ENCODE measurements around the gene PPP6C. TPM values are rescaled to one million over a fixed set of nuclear protein-coding genes. Genes with fewer than 3 reads are reported as not detected.

PPP6C gene
- total and polyA plus RNA-seq, 2 of the 13 experiments (the other 11 are each of a cell fraction or from before 2014, with no cell fraction given): 18.5 to 20.9 TPM

- TF ChIP-seq ZNF318 (CRISPR knock-in tag; IDR thresholded peaks at IDR 0.05) (no peak), ZFP41 (CRISPR knock-in tag; IDR thresholded peaks at IDR 0.05; ENCODE audit: borderline replicate concordance) (no peak), MLLT10 (CRISPR knock-in tag; IDR thresholded peaks at IDR 0.05) (no peak), ZNF460 (CRISPR knock-in tag; IDR thresholded peaks at IDR 0.05; ENCODE audit: borderline replicate concordance) (peak; percentile 34; the same call in 1 of the 2 replicates), HMG20A (CRISPR knock-in tag; IDR thresholded peaks at IDR 0.05; ENCODE audit: borderline replicate concordance) (no peak), ZNF33A (CRISPR knock-in tag; IDR thresholded peaks at IDR 0.05; ENCODE audit: borderline replicate concordance) (peak; percentile 61; the same call in 1 of the 2 replicates), KMT2A (CRISPR knock-in tag; IDR thresholded peaks at IDR 0.05) (peak; percentile 81), ZNF580 (CRISPR knock-in tag; IDR thresholded peaks at IDR 0.05; ENCODE audit: borderline replicate concordance, low read depth) (peak; percentile 77; the same call in 1 of the 2 replicates), JARID2 (CRISPR knock-in tag; IDR thresholded peaks at IDR 0.05; ENCODE audit: insufficient replicate concordance) (no peak), PCBP2 (optimal IDR thresholded peaks at IDR 0.05; ENCODE audit: low read depth, low read length, poor library complexity, severe bottlenecking) (no peak), RNF2 (conservative IDR thresholded peaks at IDR 0.05; ENCODE audit: low read depth) (no peak), CENPBD1 (CRISPR knock-in tag; IDR thresholded peaks at IDR 0.05; ENCODE audit: borderline replicate concordance, low read depth) (0 out of 2 replicates have a peak, but pooled peaks have one; percentile 69), MAFF (IDR thresholded peaks at IDR 0.05; ENCODE audit: low read depth, low read length) (no peak), ZNF589 (CRISPR knock-in tag; conservative IDR thresholded peaks at IDR 0.05) (no peak), GZF1 (CRISPR knock-in tag; IDR thresholded peaks at IDR 0.05) (peak; percentile 71; the same call in 1 of the 2 replicates), CREB3 (CRISPR knock-in tag; IDR thresholded peaks at IDR 0.05) (no peak), PRMT3 (CRISPR knock-in tag; IDR thresholded peaks at IDR 0.05; ENCODE audit: borderline replicate concordance, low read depth) (peak; percentile 75; the same call in 1 of the 2 replicates), ELF1 (CRISPR knock-in tag; IDR thresholded peaks at IDR 0.05) (peak; percentile 67)
Observed at GRCh38 chr9:125189361-125190289, at the start of gene PPP6C (continued).
